GM19397 (cell line): ENCODE results near the gene CYTIP.
"Not testable (repeated sequence)": the region's sequence is repeated elsewhere in the genome, so short reads cannot be mapped to it uniquely, and the experiment has no call there.

Experiments
- ATAC-seq: cut with Tn5 transposase; IDR thresholded peaks from one replicate; pipeline ENCODE4 v1.9.1; 2021; ENCODE audit warnings: mild to moderate bottlenecking, moderate library complexity; ENCODE audit not compliant: unreplicated experiment

Gene CYTIP

DNA sequence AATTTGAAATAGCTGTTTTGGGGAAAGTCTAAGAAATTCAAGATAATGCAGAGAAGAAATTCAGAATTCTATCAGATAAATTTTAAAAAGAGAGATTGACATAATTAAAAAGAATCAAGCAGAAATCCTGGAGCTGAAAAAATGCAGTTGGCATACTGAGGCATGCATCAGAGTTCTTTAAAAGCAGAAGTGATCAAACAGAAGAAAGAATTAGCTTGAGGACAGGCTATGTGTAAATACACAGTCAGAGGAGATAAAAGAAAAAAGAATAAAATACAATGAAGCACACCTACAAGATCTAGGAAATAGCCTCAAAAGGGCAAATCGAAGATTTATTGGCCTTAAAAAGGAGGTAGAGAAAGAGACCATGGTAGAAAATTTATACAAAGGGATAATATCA, 57.1 kb downstream of the CYTIP start:
- ATAC-seq = no peak

DNA sequence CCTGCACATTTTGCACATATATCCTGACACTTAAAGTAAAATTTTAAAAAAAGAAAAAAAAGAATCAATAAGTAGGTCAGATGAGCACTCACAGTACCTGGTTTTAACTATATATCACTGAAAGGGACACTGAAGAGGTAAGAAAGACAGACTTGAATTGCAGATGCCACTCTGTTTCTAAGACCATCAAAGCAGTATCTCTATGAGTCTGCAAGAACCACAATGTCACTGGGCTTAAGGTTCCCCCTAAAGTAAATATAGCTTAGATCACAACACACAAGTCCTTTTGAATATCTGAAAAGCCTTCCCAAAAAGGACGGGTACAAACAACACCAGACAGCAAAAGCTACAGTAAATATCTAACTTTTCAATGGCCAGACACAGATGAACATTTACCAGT, 57.6 kb downstream of the CYTIP start:
- ATAC-seq = no peak

DNA sequence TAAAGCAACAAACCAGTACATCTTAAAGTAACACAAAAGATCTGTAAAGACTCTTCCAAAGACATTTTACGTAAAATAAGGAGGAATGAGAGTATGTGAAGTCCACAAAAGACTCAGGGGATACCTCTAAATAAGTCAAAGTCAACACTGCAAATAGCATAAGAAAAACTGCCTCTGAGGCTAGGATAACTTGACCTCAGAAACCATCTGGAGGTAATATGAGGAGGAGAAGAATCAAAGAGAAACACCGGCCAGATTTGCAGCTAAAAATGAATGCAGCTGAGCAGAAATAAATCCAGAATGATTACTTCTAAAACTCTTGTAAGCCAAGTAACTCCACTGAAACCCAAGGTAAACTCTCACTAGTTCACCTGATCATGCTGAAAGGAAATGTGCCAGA, 66.0 kb downstream of the CYTIP start:
- no peak for ATAC-seq

DNA sequence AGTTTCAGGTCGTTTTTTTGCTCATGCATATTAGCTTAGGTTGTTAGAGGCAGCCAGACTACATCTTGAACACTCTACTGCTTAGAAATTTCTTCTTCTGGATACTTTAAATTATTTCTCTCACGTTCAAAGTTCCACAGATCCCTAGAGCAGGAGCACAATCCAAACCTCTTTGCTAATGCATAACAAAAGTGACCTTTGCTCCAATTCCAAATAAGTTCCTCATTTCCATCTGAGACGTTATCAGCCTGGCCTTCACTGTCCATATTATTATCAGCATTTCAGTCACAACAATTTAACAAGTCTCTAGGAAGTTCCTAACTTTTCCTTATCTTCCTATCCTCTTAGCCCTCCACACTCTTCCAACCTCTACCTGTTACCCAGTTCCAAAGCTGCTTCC, 67.8 kb downstream of the CYTIP start:
- no peak for ATAC-seq

DNA sequence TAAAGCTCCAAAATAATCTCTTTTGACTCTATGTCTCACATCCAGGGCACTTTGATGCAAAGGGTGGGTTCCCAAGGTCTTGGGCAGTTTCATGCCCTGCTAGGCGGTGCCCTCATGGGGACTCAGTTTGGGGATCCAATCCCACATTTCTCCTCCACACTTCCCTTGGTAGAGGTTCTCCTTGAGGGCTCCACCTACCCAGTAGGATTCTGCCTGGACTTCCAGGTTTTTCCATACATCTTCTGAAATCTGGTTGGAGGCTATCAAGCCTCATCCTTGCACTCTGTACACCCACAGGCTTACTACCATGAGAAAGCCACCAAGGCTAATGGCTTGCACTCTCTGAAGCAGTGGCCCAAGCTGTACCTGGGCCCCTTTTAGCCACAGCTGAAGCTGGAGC, 68.5 kb downstream of the CYTIP start:
- ATAC-seq = no peak

DNA sequence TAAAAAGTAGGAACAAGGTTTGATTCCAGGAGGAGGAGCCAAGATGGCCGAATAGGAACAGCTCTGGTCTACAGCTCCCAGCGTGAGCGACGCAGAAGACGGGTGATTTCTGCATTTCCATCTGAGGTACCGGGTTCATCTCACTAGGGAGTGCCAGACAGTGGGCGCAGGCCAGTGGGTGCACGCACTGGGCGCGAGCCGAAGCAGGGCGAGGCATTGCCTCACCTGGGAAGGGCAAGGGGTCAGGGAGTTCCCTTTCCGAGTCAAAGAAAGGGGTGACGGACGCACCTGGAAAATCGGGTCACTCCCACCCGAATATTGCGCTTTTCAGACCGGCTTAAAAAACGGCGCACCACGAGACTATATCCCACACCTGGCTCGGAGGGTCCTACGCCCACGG, 75.4 kb downstream of the CYTIP start:
- not testable (repeated sequence) for ATAC-seq

DNA sequence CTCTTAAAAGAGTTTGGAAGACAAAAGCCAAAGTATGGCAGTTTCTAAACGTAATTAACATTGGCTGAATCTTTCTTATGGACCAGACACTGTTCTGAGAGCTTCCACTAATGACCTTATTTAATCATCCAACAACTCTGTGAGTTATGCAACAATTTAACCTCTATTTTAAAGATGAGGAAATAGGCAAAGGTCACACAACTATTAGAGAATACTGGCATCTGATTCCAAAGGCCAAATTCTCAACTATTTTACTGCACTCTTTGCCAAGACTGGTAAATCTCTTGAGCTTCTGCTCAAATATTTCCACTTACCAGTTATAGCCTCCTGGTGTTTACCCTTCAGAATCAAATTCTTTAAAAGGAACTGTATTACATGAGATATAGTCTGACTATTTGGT, 76.2 kb downstream of the CYTIP start:
- ATAC-seq = no peak
